GM08714 (cell line): ENCODE data around the gene TRAPPC2L.

Experiments
- H3K4me3 ChIP-seq: fragments of 200-500 bp; sonication (Bioruptor generic); 2 replicates; pipeline ENCODE4 v1.5.1; 2014; ENCODE audit warnings: mild to moderate bottlenecking, low read length, inconsistent platforms
- ZNF274 ChIP-seq: IDR thresholded peaks from 2 replicates; pipeline ENCODE4 v1.6.1; 2012; ENCODE audit warnings: mild to moderate bottlenecking, low read depth, low read length

The TRAPPC2L gene

DNA sequence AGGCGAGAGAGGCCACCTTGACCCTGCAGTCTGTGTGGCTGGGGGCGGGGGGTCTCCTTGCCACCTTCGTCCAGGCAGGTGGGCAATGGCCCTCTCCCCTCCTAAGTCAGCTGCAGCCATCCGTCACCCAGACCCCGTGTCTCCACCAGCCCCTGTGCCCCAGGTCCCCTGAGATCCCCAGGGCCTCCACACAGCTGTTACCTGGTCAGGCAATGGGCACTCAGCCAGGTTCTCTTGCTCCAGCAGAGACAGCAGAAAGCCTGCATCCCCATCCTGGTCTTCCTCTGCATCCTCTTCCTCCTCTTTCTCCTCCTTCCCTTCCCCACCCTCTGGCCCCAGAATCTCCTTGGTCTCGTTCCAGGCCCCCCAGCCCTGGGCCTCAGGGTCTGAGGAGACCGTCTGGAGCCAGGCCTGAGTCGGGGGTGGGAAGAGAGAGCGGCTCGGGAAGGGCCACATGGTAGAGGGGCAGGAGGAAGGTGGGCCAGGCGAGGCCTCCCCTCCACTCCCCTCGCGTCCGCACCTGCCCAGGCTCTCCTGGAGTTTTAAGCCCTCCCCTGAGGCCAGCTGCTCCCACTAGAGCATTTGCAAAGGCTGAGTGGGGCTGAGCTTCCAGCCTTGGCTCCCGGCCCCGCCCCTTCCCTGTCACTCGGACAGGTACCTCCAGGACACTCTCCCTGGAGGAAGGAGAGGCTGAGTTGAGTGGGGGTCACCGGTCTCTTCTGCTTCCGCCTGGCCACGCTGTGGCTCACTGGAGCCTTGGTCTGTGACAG, 9.4 kb downstream of the TRAPPC2L start, which contains the start of gene PABPN1L:
PABPN1L (minus strand) TSS at position 510 of the 770 bp plus-strand sequence; CDS start at position 456, 54 bp downstream.
- TF ChIP-seq ZNF274, result no peak
- H3K4me3 ChIP-seq, result no peak within 1 kb of the TSS

GRCh38 chr16:88867581-88868246, 10.8 kb downstream of the TRAPPC2L start:
- TF ChIP-seq ZNF274, result no peak

GRCh38 chr16:88868974-88869672, 12.2 kb downstream of the TRAPPC2L start:
- H3K4me3 ChIP-seq, result no peak overlapping the region
- TF ChIP-seq ZNF274, result no peak

More at GRCh38 chr16:88867581-88868246, 10.8 kb downstream of the TRAPPC2L start:
- H3K4me3 ChIP-seq, result no peak overlapping the region

DNA sequence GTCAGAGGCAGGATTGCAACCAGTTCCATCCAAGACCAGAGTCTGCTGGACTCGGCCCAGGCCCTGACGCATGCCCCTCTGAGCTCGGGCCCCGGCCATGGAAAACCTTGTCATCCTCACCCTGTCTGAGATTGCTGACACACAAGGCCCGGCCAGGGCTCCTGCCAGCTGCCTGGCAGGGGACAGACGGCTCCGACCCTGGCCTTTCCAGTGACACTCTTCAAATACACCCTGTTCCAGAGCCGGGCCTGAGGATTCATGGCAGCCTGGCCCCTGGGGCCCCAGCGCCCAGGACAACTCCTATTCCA, 12.7 kb downstream of the TRAPPC2L start:
- no peak overlapping the region for H3K4me3 ChIP-seq
- TF ChIP-seq ZNF274, result no peak

DNA sequence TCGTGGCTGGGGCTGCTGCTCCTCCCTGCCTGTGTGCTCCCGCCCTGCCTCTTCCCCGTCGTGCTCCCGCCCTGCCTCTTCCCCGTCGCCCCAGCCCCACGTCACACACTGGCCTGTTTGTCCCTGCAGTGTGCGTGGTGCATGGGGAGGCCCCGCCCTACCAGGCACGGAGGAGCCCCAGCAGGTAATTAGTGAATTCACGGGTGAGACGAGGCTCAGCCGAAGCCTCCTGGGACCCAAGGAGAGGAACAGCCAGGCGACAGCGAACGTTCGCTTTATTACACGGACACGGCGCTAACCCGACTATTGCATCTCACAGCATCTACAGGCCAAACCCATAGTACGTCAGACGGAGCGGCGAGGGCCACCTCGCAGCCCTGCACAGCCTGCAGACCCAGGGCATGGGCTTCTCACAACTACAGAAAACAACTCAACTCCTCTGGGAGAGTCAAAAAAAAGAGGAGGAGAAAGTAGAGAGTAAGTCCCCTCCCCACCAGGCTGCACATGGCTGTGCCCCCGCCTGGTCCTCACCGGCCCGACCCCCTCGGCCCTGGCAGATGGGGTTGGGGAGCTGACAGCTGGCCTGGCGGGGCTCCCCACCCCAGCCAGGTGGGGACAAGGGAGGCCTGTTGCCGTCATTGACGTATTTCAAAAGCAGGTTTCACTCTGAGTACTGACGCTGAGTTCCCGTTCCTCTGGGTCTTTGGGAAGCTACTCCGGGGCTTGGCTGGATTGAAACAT, 13.9 kb downstream of the TRAPPC2L start:
- H3K4me3 ChIP-seq, result no peak overlapping the region
- no peak for TF ChIP-seq ZNF274

DNA sequence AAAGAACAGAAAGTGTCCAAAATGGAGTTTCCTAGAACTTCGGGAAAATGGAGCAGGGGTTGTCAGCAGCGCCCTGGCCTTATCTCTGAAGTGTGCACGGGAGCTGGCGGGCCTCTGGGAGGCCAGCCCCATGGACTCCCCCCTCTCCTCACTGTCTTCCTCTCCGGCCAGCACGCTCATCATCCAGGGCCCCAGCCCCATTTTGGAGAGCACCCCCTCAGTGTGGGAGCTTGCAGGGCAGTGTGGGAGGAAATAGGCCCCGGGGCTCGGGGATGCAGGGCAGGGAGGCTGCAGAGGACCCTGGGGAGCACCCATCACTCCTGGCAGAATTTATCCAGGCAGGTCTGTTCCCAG, 14.4 kb downstream of the TRAPPC2L start:
- no peak for TF ChIP-seq ZNF274
- H3K4me3 ChIP-seq, result no peak overlapping the region

DNA sequence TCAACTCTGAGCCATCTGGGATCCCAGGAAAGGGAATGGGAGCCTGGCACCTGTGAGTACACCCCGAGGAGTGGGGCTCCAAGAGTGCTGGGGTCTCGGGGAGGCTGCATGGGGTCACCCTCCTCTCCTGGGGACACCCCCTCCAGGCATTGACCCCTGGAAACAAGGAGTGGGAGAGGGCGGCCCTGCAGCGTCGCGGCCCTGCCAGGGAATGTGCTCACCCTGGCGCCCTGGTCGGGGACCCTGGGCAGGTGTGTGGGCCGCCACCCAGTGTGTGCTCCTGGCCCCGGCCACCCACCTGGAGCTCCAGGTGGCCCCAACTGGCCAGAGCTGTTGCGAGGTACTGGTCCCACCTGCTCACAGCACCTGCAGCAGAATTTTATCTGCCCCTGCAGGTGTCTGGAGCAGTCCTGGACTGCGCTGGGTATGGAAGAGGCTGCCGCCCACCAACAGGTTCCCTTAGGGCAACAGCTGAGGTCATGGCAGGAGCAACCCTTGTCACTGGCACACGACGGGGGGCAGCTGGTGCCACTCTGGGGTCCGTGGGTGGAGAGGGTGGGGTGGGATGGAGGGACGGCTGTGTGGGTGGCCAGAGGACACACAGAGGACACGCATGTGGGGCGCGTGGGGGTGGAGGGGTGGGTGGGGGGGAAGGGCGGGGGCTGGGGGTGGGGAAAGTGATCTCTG, 14.9 kb downstream of the TRAPPC2L start:
- H3K4me3 ChIP-seq, result no peak overlapping the region
- TF ChIP-seq ZNF274, result no peak

DNA sequence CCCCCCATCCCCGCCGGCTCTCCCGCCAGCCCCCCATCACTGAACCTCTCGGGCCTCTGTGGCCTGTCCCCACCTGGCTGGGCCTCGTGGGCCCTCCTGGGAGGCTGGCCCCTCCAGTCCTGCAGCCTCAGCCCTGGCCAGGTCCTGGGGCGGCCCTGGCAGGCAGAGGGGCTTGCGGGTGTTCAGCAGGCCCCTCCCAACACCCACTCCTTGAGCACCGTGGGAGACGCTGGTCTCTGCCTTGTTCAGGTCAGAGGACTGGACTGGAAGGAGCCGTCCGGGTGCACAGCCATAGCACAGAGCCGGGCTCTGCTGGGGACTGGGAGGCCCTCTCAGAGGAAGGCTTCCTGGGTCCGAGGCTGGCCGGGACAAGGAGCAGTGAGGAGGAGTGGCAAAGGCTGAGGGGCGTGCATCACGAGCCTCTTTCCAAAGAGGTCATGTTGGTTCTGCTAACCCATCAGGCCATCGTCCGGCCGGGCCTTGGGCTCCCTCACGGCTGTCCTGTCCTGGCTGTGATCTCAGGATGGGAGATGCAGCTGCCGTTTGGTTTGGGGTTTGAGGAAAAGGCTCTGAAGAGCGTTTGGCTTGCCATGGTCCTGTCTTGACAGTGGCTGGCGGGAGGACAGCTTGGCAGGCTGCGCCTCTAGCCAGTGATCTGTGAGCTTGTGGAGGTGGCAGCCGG, 15.9 kb downstream of the TRAPPC2L start:
- no peak overlapping the region for H3K4me3 ChIP-seq
- no peak for TF ChIP-seq ZNF274

- no peak overlapping the region for H3K4me3 ChIP-seq
- no peak for TF ChIP-seq ZNF274
These were observed 18.1 kb downstream of the TRAPPC2L start for GRCh38 chr16:88874938-88875599.

- TF ChIP-seq ZNF274, result no peak
These were observed 18.8 kb downstream of the TRAPPC2L start for GRCh38 chr16:88875703-88876234.

GRCh38 chr16:88876942-88877526, 20.1 kb downstream of the TRAPPC2L start:
- H3K4me3 ChIP-seq, result no peak overlapping the region
- TF ChIP-seq ZNF274, result no peak

More at GRCh38 chr16:88875703-88876234, 18.8 kb downstream of the TRAPPC2L start:
- H3K4me3 ChIP-seq, result no peak overlapping the region

DNA sequence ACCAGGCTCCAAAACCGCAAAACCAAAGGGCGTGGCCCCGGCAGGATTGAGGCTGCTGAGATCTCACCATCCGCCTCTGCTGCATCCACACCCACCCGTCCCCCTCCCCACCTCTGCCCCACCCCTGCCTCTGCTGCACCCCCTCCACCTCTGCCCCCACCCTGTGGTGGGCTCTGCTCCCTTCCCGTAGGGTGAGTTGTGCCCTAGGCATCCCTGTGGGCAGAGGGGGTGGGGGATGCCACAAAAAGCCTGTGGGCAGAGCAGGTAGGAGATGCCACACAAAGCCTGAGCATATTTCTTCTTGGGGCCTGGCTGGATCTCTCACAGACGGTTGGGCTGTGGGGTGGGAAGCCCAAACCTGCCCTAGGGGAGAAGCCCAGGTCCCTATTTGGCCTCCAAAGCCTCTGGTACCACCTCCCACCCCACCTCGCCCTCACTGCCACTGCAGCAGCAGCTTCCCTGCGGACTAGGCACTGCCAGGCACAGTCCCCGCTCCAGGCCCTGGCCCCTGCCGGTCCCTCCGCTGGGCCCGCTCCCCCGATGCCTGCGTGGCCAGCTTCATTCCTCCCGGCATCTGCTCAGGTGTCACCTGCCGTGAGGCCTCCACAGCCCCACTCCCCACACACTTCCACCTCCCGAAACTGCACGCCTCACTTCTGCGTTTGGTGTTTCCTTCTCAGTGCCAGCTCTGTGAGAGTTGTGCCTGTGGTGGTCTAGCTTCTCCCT, 20.8 kb downstream of the TRAPPC2L start:
- no peak for TF ChIP-seq ZNF274
- no peak overlapping the region for H3K4me3 ChIP-seq
